ENCODE measurements around the gene TMEM61.
"Not testable (repeated sequence)": the region's sequence is repeated elsewhere in the genome, so short reads cannot be mapped to it uniquely, and the experiment has no call there.

Gene TMEM61

DNA sequence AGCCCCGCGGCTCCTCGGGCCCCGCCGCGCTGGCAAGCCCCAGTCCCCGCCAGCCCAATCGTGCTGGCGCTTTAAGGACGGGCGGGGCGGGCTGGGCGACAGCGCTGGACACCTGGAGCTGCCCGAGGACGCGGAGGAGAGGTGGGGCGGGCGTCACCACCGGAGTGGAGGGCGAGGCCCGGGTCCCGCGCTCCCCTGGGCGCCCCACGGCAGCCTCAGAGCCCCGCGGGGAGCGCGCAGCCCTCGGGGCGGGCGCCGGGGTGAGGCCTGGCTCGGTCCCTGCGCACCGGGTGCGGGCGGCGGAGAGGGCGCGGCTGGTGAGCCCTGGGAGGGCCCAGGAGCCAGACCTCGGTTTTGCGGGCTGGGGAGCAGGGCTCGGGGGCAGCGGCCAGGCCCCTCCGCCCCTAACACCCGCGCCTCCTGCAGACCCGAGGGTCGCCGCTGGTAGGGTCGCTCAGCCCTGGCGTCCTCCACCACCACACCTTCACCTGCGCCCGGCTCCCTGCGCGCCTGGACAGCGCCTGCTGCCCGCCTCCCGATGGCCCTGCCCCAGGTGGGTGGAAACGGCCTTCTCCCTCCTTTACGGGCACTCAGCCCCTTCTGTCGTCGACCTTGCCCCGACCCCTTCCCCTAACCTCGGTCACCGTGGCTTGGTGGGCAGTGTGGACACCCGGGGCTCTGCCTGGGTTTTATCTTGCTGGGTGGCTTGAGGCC, at the start of gene TMEM61:
TSS of gene TMEM61 (plus strand) at position 101 of the 714 bp plus-strand sequence. CDS start at position 539, 438 bp downstream.
- no peak for DNase-seq

DNA sequence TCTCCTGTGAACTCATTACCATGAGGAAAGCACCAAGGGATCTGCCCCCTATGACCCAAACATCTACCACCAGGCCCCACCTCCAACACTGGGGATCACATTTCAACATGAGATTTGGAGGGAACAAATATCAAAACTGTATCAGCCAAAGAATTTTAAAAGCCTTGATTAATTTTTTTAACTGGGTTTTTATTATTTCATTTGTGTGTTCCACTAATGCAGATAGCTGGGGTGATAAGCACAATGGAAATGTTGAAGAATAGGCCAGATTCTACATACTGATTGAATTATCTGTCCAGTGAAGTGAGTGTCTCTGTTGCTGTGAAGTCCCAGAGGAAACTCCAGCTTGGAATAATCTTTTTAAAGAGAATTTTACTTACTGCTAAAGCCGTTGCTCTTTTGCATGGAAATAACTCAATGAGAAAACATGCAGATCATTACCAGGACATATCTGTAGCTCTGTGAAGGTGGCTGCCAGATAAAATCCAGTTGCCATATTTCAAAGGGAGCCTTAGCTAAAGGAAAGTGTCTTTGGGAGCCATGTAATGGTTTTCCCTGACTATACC, 49.1 kb upstream of the TMEM61 start:
- no peak for DNase-seq

DNA sequence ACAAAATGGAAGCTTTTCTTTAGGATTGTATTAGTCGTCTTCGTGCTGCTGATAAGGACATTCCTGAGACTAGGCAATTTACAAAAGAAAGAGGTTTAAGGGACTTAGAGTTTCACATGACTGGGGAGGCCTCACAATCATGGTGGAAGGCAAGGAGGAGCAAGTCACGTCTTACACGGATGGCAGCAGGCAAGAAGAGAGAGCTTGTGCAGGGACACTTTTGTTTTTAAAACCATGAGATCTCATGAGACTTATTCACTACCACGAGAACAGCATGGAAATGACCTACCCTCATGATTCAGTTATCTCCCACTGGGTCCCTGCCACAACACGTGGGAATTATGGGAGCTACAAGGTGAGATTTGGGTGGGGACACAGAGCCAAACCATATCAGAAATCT, 46.3 kb upstream of the TMEM61 start:
- DNase-seq = not testable (repeated sequence)

DNA sequence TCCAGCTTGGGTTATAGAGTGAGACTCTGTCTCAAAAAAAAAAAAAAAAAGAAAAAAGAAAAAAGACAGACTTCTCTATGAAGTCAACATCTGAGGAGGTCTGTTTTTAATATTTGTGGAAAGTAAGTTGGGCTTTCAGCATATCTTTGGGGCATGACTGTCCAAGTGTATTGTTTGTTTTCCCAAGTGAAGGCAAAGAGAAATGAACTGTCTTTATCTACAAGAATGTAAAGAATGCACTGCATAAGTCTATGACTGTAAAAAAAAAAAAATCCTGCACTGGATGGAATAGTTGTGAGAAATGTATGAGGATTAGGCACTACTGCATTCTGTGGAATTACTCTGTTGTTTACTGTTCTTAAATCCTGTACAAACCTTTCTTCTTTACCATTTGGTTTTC, 45.6 kb upstream of the TMEM61 start:
- DNase-seq = no peak

DNA sequence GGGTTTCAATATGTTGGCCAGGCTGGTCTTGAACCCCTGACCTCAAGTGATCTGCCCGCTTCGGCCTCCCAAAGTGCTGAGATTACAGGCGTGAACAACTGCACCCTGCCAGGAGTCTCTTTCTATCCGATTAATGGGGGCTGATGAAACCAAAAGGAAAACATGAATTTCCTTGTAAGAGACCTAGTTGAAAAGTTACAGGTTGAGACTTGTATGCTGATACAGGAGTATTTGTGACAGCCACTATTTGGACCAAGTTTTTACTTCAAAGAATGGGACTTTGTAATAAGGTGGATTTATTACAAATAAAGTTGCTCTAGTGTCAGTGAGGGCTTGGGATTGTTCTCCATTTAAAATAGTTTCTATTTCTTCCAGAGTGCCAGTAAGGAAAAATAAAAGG, 43.6 kb upstream of the TMEM61 start:
- DNase-seq = no peak

DNA sequence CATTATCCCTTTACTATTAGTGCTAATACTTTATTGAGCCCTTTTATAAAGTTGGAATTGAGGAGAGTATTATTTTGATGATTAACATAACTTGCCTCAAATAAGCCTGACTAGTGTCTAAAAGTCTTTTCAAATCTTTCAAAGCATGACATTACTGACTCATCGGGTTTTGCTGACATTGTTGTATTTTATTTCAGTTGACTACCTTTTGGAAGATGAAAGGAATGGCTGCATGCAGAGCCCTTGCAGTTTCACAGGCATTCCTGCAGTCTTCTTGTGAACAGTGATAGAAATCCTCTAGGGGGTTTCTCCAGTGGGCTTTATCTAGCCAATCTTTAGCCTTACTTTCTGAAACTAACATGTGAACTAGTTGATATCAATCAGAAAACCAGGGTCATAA, 43.0 kb upstream of the TMEM61 start:
- DNase-seq = no peak

DNA sequence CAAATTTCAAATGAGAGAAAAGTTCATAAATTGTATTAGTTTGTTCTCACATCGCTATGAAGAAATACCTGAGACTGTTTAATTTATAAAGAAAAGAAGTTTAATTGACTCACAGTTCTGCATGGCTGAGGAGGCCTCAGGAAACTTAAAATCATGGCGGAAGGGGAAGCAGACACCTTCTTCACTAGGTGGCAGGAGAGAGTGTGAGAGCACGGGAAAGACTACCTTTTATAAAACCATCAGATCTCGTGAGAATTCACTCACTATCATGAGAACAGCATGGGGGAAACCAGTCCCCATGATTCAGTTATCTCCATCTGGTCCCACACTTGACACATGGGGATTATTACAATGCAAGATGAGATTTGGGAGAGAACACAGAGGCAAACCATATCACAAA, 41.5 kb upstream of the TMEM61 start:
- DNase-seq = not testable (repeated sequence)

DNA sequence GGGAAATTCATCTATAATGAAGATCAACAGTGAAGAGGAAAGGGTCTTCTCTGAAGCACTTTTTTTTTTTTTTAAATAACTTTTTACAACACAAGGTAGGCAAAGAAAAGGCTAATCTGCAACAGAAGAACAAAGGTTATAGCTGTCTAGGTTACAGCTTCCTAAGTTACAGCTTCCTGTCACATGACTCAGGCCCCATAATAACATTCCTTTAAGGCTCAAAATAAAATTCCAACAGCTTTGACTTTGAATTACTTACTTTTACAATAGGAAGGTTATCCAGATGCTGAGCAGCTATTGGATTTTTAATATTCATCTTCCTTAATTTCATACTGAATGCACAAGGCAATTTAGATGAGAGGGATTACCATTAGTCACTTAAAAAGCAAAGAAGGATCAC, 40.4 kb upstream of the TMEM61 start:
- no peak for DNase-seq

DNA sequence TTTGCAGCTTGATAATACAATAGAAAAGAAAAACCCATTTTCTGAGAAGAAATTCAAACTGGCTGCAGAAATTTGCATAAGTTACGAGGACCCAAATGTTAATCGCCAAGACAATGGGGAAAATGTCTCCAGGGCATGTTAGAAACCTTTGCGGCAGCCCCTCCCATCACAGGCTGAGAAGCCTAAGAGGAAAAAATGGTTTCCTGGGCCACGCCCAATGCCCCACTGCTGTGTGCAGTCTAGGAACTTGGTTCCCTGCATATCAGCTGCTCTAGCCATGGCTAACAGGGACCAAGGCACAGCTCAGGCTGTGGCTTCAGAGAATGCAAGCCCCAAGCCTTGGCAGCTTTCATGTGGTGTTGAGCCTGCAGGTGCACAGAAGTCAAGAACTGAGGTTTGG, 37.5 kb upstream of the TMEM61 start:
- no peak for DNase-seq

DNA sequence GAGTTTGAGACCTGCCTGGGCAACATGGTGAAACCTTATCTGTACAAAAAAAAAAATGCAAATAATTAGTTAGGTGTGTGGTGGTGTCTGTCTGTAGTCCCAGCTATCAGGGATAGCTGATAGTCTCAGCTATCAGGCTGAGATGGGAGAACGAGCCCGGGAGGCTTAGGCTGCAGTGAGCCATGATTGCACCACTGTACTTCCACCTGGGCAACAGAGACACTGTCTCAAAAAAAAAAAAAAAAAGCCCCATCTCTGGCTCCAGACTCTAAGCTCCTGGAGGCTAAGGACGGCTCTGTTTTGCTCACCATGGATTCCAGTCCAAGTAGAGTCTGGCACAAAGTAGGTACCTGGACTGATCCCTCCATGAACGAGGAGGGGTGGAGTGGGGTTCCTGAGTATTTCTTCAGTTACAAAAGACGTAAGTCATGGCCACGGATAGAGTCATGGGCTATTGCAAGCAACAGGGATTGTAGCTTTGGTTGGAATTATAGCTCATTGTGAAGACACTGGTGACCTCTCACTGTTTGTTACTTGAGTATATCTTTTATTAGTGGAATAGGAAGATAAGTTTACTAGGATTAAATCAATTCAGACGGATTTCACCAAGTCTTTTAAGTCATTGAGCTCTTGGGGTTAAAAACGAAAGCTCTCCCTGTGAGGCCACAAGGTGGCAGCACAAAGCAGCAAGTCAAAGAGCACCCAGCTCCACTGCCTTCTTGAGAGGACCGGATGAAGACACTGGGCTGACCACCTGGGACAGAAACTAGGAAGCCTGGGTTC, 35.6 kb upstream of the TMEM61 start:
- DNase-seq = peak; percentile 58

DNA sequence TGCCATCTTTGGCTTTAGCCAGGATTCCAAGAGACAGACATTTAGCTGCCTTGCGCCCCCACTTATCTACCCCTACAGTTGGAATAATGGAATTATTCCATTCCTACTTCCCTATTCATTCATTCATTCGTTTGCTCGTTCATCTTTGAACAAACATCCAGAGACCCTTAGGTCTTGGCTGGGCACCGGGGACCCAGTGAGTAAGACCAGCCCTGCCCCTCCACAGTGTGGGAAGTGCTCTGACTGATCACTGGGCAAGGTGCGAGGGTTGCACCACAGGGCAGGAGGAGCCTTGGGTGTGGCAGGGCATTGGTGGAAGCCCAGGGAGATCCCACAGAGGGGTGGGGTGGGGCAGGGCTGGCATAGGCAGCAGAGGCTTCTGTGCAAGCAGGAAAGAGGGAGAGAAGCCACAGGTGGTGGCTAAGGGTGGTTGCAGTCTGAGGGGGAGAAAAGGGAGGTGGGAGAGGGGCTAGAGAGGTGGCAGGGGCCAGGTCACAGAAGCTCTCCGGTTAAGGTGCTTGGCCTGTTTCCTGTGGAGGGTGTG, 35.0 kb upstream of the TMEM61 start:
- no peak for DNase-seq

DNA sequence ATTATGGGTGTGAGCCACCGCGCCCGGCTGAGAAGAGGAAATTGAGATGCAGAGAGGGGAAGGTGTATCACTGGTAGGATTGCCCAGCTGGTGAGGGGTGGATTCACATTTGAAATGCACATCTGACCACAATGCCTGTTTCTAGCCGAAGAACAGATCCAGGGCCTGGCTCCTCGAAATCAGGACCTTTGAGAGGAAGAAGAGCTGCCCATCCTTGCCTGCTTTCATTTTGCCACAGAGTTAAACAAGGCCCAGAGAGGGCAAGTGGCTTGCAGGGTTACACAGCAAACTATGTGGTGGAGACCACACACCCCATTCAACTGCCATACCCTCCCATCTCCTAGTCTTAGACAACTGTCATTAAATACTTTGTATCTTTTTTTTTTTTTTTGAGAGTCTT, 32.9 kb upstream of the TMEM61 start:
- DNase-seq = no peak

DNA sequence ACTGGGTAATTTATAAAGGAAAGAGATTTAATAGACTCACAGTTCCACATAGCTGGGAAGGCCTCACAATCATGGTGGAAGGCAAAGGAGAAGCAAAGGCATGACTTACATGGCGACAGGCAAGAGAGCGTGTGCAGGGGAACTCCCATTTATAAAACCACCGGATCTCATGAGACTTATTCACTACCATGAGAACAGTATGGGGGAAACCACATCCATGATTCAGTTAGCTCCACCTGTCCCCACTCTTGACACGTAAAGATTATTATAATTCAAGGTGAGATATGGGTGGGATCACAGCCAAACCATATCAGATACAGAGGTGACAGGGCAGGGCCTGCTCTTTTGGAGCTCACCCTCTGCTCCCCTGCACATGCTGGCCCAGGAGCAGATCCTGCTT, 31.4 kb upstream of the TMEM61 start:
- no peak for DNase-seq

DNA sequence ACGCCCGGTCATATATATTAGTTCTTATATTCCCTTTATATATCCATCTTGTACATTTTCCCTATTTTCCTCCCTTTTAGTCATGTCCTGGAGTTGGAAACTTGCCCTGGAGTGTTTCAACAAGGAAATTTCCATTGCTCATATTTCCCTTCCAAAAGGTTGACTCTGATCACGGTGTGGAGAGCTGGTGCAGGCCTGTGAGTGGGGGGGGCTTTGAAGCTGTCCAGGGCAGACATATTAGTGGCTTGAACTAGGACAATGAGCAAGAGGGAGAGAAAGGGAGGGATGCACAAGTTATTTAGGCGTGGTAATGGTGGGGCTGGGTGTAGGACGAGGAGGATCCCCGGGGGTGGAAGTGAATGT, 30.4 kb upstream of the TMEM61 start:
- no peak for DNase-seq

DNA sequence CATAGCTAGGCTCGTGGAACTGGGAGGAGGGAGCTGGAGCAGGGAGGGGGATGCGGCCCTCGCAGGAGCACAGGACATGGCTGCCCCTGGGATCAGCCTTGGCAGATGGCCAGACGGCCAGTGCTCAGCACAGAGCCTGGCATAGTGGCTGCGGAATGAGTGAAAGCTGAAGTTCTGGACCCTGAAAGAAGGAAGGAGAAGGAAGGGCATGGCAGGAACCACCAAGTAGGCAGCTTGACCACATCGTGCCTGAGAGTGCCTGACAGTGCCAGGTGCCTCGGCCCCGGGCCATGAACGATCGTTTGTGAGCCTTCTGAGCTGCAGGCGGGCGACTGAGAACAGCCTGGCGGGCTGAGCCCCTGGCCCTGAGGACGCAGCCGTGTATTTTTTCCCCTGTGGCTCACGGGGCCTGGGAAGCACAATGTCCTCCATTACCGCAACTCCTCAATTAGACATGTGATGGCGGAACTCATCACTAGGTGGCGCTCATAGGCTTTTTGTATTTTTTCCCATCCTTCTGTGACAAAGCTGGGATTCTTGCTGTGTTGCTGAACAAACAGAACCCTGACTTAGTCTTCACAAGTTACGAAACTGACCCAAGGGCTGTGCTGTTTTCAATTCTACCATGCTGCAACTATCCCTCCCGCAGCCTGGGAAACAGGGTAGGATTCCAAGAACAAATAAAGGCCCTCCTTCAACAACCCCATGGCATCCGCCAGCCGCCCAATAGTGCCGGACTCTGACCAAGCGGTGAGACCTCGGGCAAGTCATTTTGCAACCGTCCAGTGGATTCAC, 29.9 kb upstream of the TMEM61 start:
- peak; percentile 17 for DNase-seq

DNA sequence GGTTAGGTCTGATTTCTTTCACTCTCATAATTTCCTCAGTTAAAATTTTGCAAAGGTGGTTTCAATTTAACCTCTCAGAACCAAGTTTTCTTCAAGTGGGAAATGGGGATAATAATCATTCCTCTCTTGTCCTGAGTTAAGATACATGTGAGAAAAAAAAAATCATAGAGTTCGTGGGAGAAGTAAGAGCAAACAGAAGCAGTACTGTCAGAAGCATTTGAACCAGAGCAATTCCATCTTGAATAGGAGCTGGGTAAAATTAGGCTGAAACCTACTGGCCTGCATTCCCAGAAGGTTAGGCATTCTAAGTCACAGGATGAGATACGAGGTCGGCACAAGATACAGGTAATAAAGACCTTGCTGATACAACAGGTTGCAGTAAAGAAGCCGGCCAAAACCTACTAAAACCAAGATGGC, 28.6 kb upstream of the TMEM61 start:
- DNase-seq = no peak

DNA sequence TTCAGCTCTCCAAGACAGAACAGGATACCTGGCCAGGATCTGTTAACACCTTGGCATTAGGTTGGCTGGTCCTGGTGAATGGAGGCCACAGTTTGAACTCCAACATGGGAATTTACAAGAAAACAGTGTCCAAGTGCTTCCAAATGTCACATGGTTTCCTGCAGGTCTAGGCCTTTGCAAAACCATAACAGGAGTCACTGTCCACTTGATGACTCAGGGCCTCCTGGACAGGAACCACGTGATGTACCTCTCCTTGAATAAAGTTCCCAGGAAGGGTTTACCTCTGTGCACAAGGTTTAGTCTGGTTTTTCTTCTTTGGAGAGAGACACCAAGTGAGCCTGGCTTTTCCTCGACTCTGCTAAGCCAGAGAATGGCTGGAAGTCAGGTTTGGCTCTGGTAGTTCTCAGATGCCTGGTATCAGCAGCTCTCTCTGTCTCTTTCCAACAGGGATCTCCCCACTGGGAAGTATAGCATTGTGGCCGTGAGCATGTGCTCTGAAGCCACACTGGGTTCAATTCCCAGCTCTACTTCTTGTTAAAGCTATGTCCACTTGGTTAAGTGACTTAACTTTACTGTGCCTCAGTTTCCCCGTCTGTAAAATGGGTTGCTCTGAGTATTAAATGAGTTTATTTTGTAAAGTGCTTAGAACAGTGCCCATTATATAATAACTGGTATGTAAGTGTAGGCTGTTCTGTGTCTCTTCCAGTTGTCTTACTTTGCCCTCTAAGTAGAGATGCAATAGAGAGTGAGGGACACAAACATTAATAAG, 27.3 kb upstream of the TMEM61 start:
- DNase-seq = no peak

DNA sequence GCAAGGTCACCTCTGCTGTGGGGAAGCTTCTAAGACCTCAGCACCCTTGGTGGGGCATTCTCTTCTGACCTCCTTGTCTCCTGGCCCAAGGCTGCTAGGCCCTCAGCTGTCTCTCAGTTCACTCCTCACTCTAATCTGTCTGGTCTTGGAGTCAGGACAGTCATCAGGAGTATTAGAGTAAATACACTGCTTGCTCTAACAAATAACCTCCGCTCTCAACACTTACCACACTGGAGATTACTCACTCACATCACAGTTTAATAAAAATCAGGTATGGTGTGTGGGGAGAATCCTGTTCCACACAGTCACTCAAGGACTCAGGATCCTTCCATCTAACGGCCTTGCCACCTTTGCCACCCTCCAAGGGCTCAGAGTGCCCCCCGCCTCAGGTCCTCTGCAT, 26.6 kb upstream of the TMEM61 start:
- DNase-seq = no peak

DNA sequence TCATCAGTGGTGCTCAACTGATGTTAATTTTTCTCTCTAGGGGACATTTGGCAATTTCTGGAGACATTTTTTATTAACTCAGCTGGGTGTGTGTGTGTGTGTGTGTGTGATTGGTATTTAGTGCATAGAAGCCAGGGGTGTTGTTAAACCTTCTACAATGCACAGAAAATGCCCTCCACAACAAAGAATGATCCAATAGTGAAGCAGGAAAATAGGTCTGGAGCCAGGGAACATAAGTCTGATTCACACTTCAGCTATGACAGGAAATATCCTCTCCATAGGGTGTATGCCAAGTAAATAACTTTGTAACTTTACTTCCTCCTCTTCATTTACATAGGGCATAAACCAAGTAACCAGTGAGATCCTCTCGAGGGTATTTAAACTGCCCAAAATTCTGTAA, 25.1 kb upstream of the TMEM61 start:
- DNase-seq = no peak

DNA sequence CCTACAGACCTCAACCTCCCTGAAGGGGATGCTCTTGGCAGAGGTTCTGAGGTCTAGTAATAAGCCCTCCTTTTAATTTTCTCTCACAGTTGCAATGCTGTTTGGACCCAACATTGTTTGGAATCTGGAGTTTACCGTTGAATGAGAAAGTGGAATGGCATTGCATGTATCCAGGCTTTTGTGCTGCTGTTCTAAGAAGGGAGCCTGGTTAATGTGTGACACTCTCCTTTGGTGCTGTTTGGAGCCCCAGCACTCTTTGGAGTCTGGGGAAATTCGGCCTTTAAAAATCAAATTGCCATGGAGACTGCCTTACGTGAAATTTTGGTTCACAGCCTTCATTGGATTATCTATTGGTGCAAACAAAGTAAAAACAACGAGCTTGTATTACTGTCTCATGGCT, 23.7 kb upstream of the TMEM61 start:
- no peak for DNase-seq

DNA sequence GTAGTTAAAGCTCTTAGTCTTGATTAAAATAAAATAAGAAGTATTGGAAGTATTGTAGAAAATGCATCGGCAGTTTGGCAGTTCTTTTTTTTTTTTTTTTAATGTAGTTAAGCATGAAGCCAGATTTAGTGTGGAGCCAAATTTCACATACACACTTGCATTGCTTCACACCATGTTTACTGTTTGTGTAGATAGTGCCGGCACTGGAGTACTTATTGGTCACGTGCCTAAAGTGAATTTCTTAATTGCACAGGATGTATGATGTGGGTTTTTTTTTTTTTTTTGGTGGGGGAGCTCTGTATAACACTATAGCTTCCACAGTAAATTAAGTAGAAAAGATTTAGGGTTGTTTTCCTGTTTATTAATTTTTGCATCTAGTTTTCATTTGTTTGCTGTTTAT, 21.2 kb upstream of the TMEM61 start:
- no peak for DNase-seq

DNA sequence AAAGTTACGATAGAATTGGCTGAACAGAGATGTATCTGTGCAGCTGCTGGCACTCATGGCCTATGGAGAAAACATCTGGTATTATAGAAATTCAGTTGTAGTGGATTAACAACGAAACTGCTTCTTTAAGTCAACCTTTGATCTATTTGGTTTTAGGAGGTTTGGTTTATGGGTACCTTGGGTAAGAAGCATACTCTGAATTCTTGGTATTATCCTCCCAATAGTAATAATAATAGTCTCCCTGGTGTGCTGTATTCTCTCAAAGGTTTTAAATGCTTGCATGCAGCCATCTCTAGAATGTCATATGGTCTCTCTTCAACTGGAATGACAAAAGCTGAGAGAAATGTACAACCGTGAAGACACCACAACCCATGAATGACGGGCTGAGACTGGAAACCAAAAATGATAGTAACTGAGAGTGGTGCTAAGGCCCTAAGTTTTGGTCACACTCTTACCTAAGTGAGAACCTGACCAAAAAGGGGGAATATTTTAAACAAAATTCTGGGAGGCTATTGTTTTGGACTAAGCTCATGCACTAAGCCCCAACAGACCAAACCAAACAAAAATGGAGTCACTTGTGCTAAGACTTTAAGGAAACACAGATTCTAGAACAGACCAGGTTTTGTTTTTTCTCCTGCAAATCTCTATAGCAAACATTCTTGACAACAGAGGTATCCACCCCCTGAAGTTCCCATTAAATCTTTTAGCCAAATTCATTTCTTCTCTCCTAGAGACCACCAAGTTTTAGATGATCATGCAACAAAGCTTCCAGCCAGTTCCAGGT, 17.6 kb upstream of the TMEM61 start:
- DNase-seq = no peak
